HEK293T (cell line): ENCODE measurements around the gene POLR1B.

Experiments used
- BHLHE40 ChIP-seq: fragments of 450-650 bp; IDR thresholded peaks from 2 replicates; pipeline ENCODE4 v1.6.1; 2016; ENCODE audit warnings: mild to moderate bottlenecking, moderate library complexity, borderline replicate concordance
- L3MBTL2 ChIP-seq: fragments of 450-650 bp; conservative IDR thresholded peaks from 2 replicates; pipeline ENCODE4 v1.6.1; 2016; ENCODE audit warnings: mild to moderate bottlenecking

DNA sequence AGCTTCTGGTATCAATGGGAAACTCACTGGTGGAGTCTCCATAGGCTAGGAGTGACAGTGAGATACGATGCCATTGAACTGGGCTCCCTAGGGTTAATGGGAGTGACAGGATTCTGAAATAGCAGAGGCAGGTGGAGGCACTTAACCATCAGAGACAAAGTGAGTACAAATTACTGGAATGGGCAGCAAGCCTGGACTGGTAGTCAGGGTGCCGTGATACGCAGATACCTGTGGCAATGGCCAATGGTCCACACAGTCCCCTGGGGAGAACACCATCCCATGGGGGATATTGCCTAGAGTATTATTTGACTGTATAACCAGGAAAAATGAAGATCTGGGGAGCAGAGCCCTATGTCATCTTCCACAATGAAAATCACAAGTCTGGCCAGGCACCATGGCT lies 59.5 kb downstream of the POLR1B start:
- no peak for TF ChIP-seq BHLHE40
- TF ChIP-seq L3MBTL2, result no peak
